SK-N-SH treated with all-trans-retinoic acid at 6 μM for 48 hours (cell line): Measurements from ENCODE around the gene ZNF771.

ENCODE experiments used
- ATAC-seq: fragments of 200-7000 bp; cut with Tn5 transposase; 3 replicates; pipeline ENCODE4 v1.9.1; 2020; ENCODE audit warnings: mild to moderate bottlenecking, moderate library complexity
- ARNTL ChIP-seq: fragments of 450-650 bp; formaldehyde crosslinking; IDR thresholded peaks from 2 replicates; pipeline ENCODE4 v1.5.0; 2020; ENCODE audit warnings: low read depth, mild to moderate bottlenecking, moderate library complexity, borderline replicate concordance
- BACH2 ChIP-seq: fragments of 250-450 bp; sonication (Bioruptor Pico); IDR thresholded peaks from 2 replicates; pipeline ENCODE4 v1.9.0; 2021; ENCODE audit warnings: mild to moderate bottlenecking, borderline replicate concordance
- ESRRG ChIP-seq: fragments of 250-450 bp; sonication (Bioruptor Pico); IDR thresholded peaks from 2 replicates; pipeline ENCODE4 v1.6.1; 2021; ENCODE audit warnings: mild to moderate bottlenecking
- GLIS3 ChIP-seq: fragments of 250-450 bp; sonication (Bioruptor Pico); IDR thresholded peaks from 2 replicates; pipeline ENCODE4 v1.5.0; 2020; ENCODE audit warnings: mild to moderate bottlenecking, moderate library complexity
- ISL1 ChIP-seq: fragments of 250-450 bp; sonication (Bioruptor Pico); IDR thresholded peaks from 2 replicates; pipeline ENCODE4 v2.1.2; 2022; ENCODE audit warnings: mild to moderate bottlenecking, moderate library complexity
- OSR1 ChIP-seq: fragments of 250-450 bp; sonication (Bioruptor Pico); IDR thresholded peaks from 2 replicates; pipeline ENCODE4 v1.8.0; 2022; ENCODE audit warnings: moderate library complexity, mild to moderate bottlenecking, inconsistent platforms
- PPARA ChIP-seq: fragments of 250-450 bp; sonication (Bioruptor Pico); IDR thresholded peaks from 2 replicates; pipeline ENCODE4 v1.5.0; 2020; ENCODE audit warnings: mild to moderate bottlenecking, borderline replicate concordance
- RARB ChIP-seq: fragments of 250-450 bp; sonication (Bioruptor Pico); IDR thresholded peaks from 2 replicates; pipeline ENCODE4 v1.8.0; 2021; ENCODE audit warnings: mild to moderate bottlenecking, moderate library complexity
- SNAI2 ChIP-seq: fragments of 250-450 bp; sonication (Bioruptor Pico); IDR thresholded peaks from 2 replicates; pipeline ENCODE4 v1.5.0; 2020; ENCODE audit warnings: mild to moderate bottlenecking, moderate library complexity
- TOX ChIP-seq: fragments of 250-450 bp; sonication (Bioruptor Pico); IDR thresholded peaks from 2 replicates; pipeline ENCODE4 v1.8.0; 2021; ENCODE audit warnings: mild to moderate bottlenecking, moderate library complexity, borderline replicate concordance
- TSHZ2 ChIP-seq: fragments of 250-450 bp; sonication (Bioruptor Pico); IDR thresholded peaks from 2 replicates; pipeline ENCODE4 v1.5.0; 2020; ENCODE audit warnings: mild to moderate bottlenecking, moderate library complexity
- ZC3H10 ChIP-seq: fragments of 250-450 bp; sonication (Bioruptor Pico); IDR thresholded peaks from 2 replicates; pipeline ENCODE4 v1.5.1; 2021; ENCODE audit warnings: mild to moderate bottlenecking, moderate library complexity
- ZFP3 ChIP-seq: fragments of 250-450 bp; sonication (Bioruptor Pico); IDR thresholded peaks from 2 replicates; pipeline ENCODE4 v1.5.0; 2020; ENCODE audit warnings: mild to moderate bottlenecking, moderate library complexity
- ZFP30 ChIP-seq: fragments of 450-650 bp; formaldehyde crosslinking; IDR thresholded peaks from 2 replicates; pipeline ENCODE4 v1.5.0; 2022; ENCODE audit warnings: mild to moderate bottlenecking, moderate library complexity
- ZNF8 ChIP-seq: fragments of 450-650 bp; formaldehyde crosslinking; IDR thresholded peaks from 2 replicates; pipeline ENCODE4 v1.5.0; 2020; ENCODE audit warnings: mild to moderate bottlenecking, moderate library complexity
- TF ChIP-seq, protein P1 (sequence below): fragments of 250-450 bp; sonication (Bioruptor Pico); IDR thresholded peaks from 2 replicates; pipeline ENCODE4 v1.8.0; 2021; ENCODE audit warnings: low read depth, mild to moderate bottlenecking, moderate library complexity, borderline replicate concordance
- TF ChIP-seq, protein P2 (sequence below): fragments of 250-450 bp; sonication (Bioruptor Pico); IDR thresholded peaks from 2 replicates; pipeline ENCODE4 v1.5.1; 2021; ENCODE audit warnings: mild to moderate bottlenecking, moderate library complexity
- TF ChIP-seq, protein P3 (sequence below): fragments of 250-450 bp; sonication (Bioruptor Pico); IDR thresholded peaks from 2 replicates; pipeline ENCODE4 v1.8.0; 2020; ENCODE audit warnings: mild to moderate bottlenecking, moderate library complexity, borderline replicate concordance

The ZNF771 gene

GRCh38 chr16:30438835-30439234 is 31.4 kb downstream of the ZNF771 start:
- no peak for ATAC-seq
- TF ChIP-seq ZNF8 (CRISPR knock-in tag) (no peak), RARB (CRISPR knock-in tag) (no peak), TOX (CRISPR knock-in tag) (no peak), OSR1 (CRISPR knock-in tag) (no peak)
- TF ChIP-seq, protein P1, sequence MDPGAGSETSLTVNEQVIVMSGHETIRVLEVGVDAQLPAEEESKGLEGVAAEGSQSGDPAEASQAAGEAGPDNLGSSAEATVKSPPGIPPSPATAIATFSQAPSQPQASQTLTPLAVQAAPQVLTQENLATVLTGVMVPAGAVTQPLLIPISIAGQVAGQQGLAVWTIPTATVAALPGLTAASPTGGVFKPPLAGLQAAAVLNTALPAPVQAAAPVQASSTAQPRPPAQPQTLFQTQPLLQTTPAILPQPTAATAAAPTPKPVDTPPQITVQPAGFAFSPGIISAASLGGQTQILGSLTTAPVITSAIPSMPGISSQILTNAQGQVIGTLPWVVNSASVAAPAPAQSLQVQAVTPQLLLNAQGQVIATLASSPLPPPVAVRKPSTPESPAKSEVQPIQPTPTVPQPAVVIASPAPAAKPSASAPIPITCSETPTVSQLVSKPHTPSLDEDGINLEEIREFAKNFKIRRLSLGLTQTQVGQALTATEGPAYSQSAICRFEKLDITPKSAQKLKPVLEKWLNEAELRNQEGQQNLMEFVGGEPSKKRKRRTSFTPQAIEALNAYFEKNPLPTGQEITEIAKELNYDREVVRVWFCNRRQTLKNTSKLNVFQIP, result no peak
- TF ChIP-seq, all 23 proteins: peak for 0

DNA sequence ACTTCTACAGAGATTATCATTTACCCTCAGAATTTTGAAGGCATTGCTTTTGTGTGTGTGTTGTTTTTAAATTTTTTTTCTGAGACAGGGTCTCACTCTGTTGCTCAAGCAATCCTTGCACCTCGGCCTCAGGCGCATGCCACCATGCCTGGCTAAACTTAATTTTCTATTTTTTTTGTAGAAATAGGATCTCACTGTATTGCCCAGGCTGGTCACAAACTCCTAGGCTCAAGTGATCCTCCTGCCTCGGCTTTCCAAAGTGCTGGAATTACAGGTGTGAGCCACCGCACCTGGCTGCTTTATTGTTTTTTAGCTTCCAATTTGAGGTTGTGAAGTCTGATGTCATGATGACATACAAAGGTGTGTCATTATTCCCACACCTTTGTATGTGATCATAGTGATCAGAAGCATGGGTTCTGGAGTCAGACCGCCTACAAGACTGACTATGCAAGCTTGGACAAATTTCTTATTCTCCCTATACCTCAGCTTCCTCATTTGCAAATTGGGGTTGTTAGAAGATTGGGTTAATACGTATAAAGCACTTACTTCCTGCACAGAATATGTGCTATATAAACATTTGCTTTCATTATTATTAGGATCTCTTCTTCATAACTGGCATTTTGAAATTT is 32.4 kb downstream of the ZNF771 start:
- TF ChIP-seq ZFP30 (CRISPR knock-in tag) (no peak), SNAI2 (CRISPR knock-in tag) (no peak), TSHZ2 (no peak), GLIS3 (no peak), TOX (CRISPR knock-in tag) (no peak), ZC3H10 (CRISPR knock-in tag) (no peak), ZNF8 (CRISPR knock-in tag) (no peak), ISL1 (CRISPR knock-in tag) (no peak), ESRRG (CRISPR knock-in tag) (no peak), PPARA (CRISPR knock-in tag) (no peak), BACH2 (no peak), RARB (CRISPR knock-in tag) (no peak)
- TF ChIP-seq, protein P2, sequence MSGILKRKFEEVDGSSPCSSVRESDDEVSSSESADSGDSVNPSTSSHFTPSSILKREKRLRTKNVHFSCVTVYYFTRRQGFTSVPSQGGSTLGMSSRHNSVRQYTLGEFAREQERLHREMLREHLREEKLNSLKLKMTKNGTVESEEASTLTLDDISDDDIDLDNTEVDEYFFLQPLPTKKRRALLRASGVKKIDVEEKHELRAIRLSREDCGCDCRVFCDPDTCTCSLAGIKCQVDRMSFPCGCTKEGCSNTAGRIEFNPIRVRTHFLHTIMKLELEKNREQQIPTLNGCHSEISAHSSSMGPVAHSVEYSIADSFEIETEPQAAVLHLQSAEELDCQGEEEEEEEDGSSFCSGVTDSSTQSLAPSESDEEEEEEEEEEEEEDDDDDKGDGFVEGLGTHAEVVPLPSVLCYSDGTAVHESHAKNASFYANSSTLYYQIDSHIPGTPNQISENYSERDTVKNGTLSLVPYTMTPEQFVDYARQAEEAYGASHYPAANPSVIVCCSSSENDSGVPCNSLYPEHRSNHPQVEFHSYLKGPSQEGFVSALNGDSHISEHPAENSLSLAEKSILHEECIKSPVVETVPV (CRISPR knock-in tag), result no peak
- TF ChIP-seq, all 23 proteins: peak for 0
- no peak for ATAC-seq

GRCh38 chr16:30443631-30444030 is 36.2 kb downstream of the ZNF771 start:
- no peak for ATAC-seq
- TF ChIP-seq TSHZ2, result no peak
- TF ChIP-seq, protein P2 (CRISPR knock-in tag), result no peak
- no peak for TF ChIP-seq ARNTL (CRISPR knock-in tag)
- no peak for TF ChIP-seq ZNF8 (CRISPR knock-in tag)
- no peak for TF ChIP-seq RARB (CRISPR knock-in tag)
- no peak for TF ChIP-seq SNAI2 (CRISPR knock-in tag)
- no peak for TF ChIP-seq ZFP3 (CRISPR knock-in tag)
- no peak for TF ChIP-seq OSR1 (CRISPR knock-in tag)
- no peak for TF ChIP-seq PPARA (CRISPR knock-in tag)
- TF ChIP-seq, protein P3, sequence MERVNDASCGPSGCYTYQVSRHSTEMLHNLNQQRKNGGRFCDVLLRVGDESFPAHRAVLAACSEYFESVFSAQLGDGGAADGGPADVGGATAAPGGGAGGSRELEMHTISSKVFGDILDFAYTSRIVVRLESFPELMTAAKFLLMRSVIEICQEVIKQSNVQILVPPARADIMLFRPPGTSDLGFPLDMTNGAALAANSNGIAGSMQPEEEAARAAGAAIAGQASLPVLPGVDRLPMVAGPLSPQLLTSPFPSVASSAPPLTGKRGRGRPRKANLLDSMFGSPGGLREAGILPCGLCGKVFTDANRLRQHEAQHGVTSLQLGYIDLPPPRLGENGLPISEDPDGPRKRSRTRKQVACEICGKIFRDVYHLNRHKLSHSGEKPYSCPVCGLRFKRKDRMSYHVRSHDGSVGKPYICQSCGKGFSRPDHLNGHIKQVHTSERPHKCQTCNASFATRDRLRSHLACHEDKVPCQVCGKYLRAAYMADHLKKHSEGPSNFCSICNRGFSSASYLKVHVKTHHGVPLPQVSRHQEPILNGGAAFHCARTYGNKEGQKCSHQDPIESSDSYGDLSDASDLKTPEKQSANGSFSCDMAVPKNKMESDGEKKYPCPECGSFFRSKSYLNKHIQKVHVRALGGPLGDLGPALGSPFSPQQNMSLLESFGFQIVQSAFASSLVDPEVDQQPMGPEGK, result no peak
- TF ChIP-seq, all 23 proteins: peak for 0
